NCI-H2081 treated with DMSO at 0.1 percent for 48 hours (cell line): ENCODE measurements around the gene TPRG1.

Source experiments
- DNase-seq: peaks from one replicate; lab custom pipeline; 2025; lab: John Stamatoyannopoulos, UW

TPRG1 gene

DNA sequence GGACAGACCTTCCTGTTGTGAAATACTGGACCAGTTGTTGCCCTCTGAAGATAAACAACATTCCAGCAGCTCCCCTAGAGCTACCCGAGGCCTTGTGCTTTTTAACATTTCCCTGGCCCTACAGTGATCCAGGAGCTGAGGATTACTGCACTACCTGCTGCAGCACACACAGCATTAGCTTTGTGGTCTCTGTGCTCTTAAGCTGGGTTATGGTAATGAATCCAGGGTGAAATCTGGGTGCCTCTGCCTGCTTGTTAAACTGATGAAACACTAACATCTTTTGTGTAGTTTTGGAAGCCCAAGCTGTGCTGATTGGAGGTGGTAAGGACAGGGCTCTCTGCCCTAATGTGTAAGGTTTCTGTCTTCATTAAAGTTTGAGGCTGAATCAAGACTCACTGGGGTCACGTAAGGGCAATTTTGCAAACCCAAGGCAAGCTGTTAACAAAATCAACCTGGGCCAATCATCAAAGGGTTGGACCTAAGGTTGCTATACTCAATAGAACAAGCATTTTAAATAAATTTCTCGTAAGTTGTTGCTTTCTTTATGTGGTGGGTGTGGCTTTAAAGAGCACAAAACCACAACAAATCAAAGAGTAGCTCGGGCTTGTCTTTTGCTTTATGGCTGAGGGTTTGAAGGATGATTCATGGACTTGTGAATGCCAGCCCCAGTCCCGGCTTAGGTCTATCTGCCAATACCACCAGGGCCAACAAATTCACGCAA is 183.9 kb downstream of the TPRG1 start:
- no peak for DNase-seq

DNA sequence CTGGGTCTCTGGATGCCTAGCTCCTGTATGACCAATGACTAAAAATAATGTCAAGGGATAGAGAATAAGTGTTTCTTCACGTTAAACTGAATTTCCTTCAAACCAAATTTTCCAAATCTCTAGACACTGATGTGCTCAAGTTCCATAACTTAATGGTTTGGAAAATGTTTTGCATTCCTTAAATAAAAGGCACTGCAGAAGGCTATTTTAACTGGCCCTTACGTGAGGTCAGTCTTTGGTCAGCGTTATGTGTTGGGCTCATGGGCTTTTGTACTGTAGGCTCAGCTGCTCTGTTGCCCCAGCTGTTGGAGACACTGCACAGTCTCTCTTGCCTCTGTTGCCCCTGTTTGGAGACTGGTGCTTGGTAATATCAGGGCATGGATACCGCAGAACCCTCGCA is 188.5 kb downstream of the TPRG1 start:
- no peak for DNase-seq

GRCh38 chr3:189361103-189361835 is 189.5 kb downstream of the TPRG1 start:
- DNase-seq = no peak

DNA sequence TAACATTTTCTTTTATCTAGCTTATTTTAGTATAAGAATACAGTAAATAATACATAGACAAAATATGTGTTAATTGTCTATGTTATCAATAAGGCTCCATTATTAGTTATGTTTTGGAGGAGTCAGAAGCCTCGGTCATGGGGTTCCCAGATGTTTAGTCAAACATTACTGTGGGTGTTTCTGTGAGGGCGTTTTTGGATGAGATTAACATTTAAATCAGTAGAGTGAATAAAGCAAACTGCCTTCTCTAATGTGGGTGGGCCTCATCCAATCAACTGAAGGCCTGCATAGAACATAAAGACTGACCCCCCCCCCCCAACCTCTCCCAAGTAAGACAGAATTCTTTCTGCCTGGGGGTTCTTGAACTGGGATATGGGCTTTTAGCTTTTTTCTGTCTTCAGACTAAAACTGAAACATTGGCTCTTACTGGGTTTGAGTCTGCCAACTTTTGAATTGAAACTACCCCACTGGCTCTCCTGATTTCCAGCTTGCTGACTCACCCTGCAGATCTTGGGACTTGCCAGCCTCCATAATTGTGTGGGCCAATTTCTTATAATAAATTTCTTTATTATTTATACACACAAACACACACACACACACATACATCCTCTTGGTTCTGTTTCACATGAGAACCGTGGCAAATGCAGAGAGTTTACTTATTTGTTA is 192.0 kb downstream of the TPRG1 start:
- no peak for DNase-seq

GRCh38 chr3:189365609-189366564 is 194.1 kb downstream of the TPRG1 start:
- DNase-seq = no peak

- no peak for DNase-seq
These were observed 196.6 kb downstream of the TPRG1 start for GRCh38 chr3:189368384-189368783.

DNA sequence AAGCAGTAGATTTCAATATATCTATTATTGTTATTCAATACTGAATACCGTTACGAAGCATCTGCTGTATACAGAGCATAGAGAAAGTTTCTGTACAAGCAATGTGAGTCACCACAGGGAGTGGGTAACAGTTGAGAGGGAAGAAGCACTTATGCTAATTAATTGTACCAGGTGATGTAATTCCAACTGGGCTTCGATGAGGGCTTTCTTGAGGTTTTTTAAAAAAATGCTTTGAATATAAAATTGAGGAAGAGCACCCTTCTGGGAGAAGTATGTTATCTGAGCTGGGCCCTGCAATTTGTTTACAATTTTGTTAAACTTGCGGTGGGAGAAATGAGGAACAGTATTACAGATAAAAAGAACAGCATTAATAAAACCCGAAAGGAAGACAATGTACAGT is 197.9 kb downstream of the TPRG1 start:
- DNase-seq = no peak

GRCh38 chr3:189372243-189372642 is 200.5 kb downstream of the TPRG1 start:
- DNase-seq = no peak
